Left lung (tissue), 10 donors: Measurements from ENCODE around the gene C13orf46. TPM values are rescaled to one million over a fixed set of nuclear protein-coding genes. Genes with fewer than 3 reads are reported as not detected.
A peak's percentile ranks its signal among the peaks of the same experiment; 100 is the strongest.

Source experiments
- ATAC-seq: fragments of 200-7000 bp; cut with Tn5 transposase; one replicate; pipeline ENCODE4 v1.9.1; 2020; ENCODE audit warnings: moderate library complexity
- DNase-seq, 4 donors: peaks; one replicate each; pipeline ENCODE4 v3.0.0-alpha.2; 2013 to 2020
- H3K27ac ChIP-seq, 2 donors: fragments of 200-600 bp; sonication (generic) in 1 of 2; one replicate each; pipeline versions ENCODE4 v1.5.0 to v1.8.0; 2020 to 2021
- H3K27me3 ChIP-seq, 2 donors: fragments of 200-600 bp; sonication (generic) in 1 of 2; one replicate each; pipeline versions ENCODE4 v1.5.0 to v1.8.0; 2020 to 2021
- H3K36me3 ChIP-seq, 2 donors: fragments of 200-600 bp; sonication (generic) in 1 of 2; one replicate each; pipeline versions ENCODE4 v1.5.0 to v1.8.0; 2020 to 2021
- H3K4me1 ChIP-seq, 2 donors: fragments of 200-600 bp; one replicate each; pipeline ENCODE4 v1.8.0; 2021
- H3K4me3 ChIP-seq, 2 donors: fragments of 200-600 bp; sonication (generic) in 1 of 2; one replicate each; pipeline versions ENCODE4 v1.5.0 to v1.8.0; 2020 to 2021; ENCODE audit warnings: mild to moderate bottlenecking in 1 of 2
- H3K9me3 ChIP-seq, 2 donors: fragments of 200-600 bp; sonication (generic) in 1 of 2; one replicate each; pipeline versions ENCODE4 v1.5.0 to v1.8.0; 2020 to 2021
- CTCF ChIP-seq, 2 donors: fragments of 200-600 bp; sonication (generic) in 1 of 2; IDR thresholded peaks; one replicate each; pipeline versions ENCODE4 v1.5.0 to v1.8.0; 2021; ENCODE audit warnings: antibody characterized with exemption in 2 of 2
- intact Hi-C, 2 donors: fragments of 100-400 bp; cut with DNase I; formaldehyde crosslinking; loops; one replicate each; pipeline versions ENCODE4 v1.11.2 to v1.14.2; 2022
- polyA plus RNA-seq, 6 donors: library from polyadenylated mRNA; unstranded; fragments of 120-200 nt; gene quantifications; one replicate each; pipeline ENCODE4 v1.2.1, GENCODE V29; 2013; ENCODE audit not compliant: insufficient read length in 6 of 6
- total RNA-seq, 2 donors: library from RNA; stranded (reverse); fragmentation: NEBNext Ultra II Directional; extraction: Animal tissue kit (Norgen Biotek cat#: 25700); gene quantifications; one replicate each; pipeline ENCODE4 v1.2.1, GENCODE V29; 2021
- donor health status: DM: no; HTN: yes; CAD: no.
- donor health status: DM: no; HTN: no; CAD: no.

The C13orf46 gene
- total and polyA plus RNA-seq, 8 donors, result 0.10 to 7.5 (median 0.29) TPM

DNA sequence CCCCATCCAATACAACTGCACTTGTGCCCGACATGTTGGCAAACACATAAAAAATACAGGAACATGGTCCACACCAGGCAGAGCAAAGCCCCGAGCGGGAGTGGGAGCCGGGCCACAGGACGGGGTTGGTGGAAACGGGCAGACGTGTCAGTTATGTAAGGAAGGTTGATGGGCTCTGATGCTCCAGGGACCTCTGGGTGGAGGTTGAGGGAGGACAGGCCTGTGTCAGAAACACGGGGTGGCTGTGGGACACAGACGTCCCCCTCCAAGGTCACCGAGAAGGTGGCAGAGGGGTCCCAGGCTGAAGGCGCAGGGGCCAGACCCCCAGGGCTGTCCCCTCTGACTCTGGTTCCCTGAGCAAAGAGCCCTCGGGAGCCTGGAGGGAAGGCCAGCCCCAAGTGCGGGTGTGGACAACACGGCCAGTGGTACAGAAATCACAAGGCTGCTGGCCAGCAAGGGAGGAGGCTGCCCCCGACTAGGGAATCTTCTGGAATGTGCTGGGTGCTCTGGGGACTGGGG, 31.4 kb upstream of the C13orf46 start:
- Histone ChIP-seq H3K27me3 (no peaks in the 10 kb centered on the region), H3K36me3 (peaks cover 0 to 47% of the 10 kb centered on the region in 2 donors), H3K4me3 (no peak overlapping the region), H3K9me3 (no peaks in the 10 kb centered on the region), H3K27ac (no peak overlapping the region), H3K4me1 (no peaks in the 10 kb centered on the region)
- DNase-seq, result peak in 1 of 4 donors; percentile 50
- TF ChIP-seq CTCF (IDR thresholded peaks at IDR 0.05), result no peak
- no peak for ATAC-seq
- intact Hi-C loops, result no loop called here

- H3K27me3 ChIP-seq, result no peaks in the 10 kb centered on the region
- DNase-seq, result peak in 2 of 4 donors; percentile 34 to 67
- H3K4me3 ChIP-seq, result no peak overlapping the region
- ATAC-seq, result peak; percentile 42
- H3K36me3 ChIP-seq, result peaks cover 0 to 41% of the 10 kb centered on the region in 2 donors
- no peak for TF ChIP-seq CTCF (IDR thresholded peaks at IDR 0.05)
- H3K4me1 ChIP-seq, result no peaks in the 10 kb centered on the region
- intact Hi-C loops, result no loop called here
- H3K27ac ChIP-seq, result no peak overlapping the region
- H3K9me3 ChIP-seq, result no peaks in the 10 kb centered on the region
Measured at GRCh38 chr13:114004420-114005205, 30.7 kb upstream of the C13orf46 start.

DNA sequence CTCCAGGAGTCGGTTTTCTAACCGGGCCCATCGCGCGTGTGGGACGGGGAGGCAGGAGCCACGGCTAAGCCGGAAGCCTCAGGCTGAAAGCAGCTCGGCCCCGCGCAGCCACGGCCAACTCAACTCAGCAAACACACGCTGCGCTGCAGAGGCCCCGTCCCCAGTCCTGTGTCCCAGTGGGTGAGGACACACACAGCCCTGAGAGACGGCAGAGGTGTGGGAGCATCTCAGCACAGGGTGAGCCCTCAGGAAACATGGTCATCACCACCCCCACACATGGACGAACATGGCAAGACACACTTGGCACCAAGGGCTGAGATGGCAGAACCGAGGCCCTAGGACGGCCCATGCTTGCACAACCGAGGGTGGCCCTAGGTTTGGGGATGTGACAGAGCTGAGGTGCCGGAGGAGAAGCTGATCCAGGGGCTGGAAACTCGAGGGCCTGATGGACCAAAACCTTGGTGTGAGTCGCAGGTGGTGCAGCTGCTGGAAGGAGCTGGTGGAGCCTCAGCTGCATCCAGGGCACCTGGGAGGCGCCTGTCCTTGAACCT, 29.0 kb upstream of the C13orf46 start:
- intact Hi-C loops, result no loop called here
- no peaks in the 10 kb centered on the region for H3K27me3 ChIP-seq
- no peaks in the 10 kb centered on the region for H3K9me3 ChIP-seq
- no peak overlapping the region for H3K4me3 ChIP-seq
- peak in 1 of 4 donors; percentile 67 for DNase-seq
- H3K4me1 ChIP-seq, result no peaks in the 10 kb centered on the region
- H3K36me3 ChIP-seq, result peaks cover 0 to 44% of the 10 kb centered on the region in 2 donors
- TF ChIP-seq CTCF (IDR thresholded peaks at IDR 0.05), result no peak
- no peak overlapping the region for H3K27ac ChIP-seq
- no peak for ATAC-seq

DNA sequence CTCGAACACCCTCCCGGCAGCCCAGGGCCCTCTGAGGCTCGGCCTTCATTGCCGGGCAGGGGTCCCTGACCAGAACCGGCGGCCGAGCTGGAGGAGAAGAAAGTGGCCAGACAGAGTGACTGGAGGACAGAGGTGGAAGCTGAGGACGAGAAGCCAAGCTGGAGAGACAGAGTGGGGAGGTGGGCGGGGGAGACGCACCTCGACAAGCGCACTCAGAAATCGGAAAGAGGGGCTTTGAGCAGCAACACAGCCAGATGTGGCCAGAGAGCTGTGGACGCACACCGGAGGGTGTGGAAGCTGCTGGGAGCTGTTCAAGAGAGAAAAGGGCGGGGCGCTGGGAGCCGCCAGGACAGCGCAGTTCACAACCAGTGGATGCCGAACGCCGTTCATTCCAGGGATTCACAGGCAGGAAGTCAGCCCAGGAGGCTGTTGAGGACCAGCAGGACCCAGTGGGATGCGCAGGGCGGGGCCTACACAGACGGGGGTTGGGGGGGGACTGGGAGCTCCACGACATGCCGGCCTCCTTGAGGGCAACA, 28.2 kb upstream of the C13orf46 start:
- peaks cover 0 to 44% of the 10 kb centered on the region in 2 donors for H3K36me3 ChIP-seq
- H3K9me3 ChIP-seq, result no peaks in the 10 kb centered on the region
- no peak for TF ChIP-seq CTCF (IDR thresholded peaks at IDR 0.05)
- ATAC-seq, result no peak
- H3K27me3 ChIP-seq, result no peaks in the 10 kb centered on the region
- H3K27ac ChIP-seq, result no peak overlapping the region
- H3K4me1 ChIP-seq, result no peaks in the 10 kb centered on the region
- intact Hi-C loops, result no loop called here
- DNase-seq, result peak in 1 of 4 donors; percentile 48
- no peak overlapping the region for H3K4me3 ChIP-seq
